ENCODE results near the gene WNT7B. TPM values are rescaled to one million over a fixed set of nuclear protein-coding genes. Genes with fewer than 3 reads are reported as not detected.

Gene WNT7B
- total RNA-seq, 2 donors from 2014 or later: 0.19 TPM; not detected in 1

DNA sequence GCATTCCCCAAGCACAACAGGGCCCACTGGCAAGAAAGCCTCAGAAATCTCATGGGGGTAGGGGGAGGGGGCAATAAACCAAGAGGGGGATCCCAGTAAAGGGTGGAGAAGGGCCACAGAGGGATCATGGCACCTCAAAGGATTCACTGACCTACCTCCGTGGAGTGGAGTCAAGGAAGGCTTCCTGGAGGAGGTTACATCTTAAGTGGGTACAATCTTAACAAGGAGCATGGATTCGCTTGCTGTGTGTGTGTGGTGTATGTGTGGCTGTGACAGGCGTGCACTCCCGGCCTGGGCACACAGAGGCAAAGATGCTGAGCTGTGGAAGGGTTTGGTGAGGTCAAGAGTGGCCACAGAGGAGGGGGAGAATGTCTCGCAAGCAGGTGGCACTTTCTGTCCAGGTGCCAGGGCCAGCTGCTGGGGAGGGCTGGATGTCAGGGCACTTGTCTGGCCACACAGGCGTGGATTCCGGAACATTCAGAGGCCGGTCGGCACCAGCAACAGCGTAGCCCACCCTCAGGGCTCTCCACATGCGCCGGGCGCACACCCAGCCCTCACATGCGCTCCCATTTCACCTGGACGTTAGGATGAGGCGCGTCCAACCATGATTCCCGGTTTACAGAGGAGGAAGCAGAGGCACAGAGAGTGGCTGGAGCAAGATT lies 43.3 kb downstream of the WNT7B start:
- H3K4me3 ChIP-seq: no peak overlapping the region
- H3K27me3 ChIP-seq: peaks cover 0 to 2% of the 10 kb centered on the region in 2 donors
- H3K27ac ChIP-seq: no peak overlapping the region
- no peaks in the 10 kb centered on the region for H3K4me1 ChIP-seq
- H3K36me3 ChIP-seq: no peaks in the 10 kb centered on the region
- no peaks in the 10 kb centered on the region for H3K9me3 ChIP-seq
- TF ChIP-seq, protein P1, sequence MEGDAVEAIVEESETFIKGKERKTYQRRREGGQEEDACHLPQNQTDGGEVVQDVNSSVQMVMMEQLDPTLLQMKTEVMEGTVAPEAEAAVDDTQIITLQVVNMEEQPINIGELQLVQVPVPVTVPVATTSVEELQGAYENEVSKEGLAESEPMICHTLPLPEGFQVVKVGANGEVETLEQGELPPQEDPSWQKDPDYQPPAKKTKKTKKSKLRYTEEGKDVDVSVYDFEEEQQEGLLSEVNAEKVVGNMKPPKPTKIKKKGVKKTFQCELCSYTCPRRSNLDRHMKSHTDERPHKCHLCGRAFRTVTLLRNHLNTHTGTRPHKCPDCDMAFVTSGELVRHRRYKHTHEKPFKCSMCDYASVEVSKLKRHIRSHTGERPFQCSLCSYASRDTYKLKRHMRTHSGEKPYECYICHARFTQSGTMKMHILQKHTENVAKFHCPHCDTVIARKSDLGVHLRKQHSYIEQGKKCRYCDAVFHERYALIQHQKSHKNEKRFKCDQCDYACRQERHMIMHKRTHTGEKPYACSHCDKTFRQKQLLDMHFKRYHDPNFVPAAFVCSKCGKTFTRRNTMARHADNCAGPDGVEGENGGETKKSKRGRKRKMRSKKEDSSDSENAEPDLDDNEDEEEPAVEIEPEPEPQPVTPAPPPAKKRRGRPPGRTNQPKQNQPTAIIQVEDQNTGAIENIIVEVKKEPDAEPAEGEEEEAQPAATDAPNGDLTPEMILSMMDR (IDR thresholded peaks at IDR 0.05): no peak
- DNase-seq (ENCODE audit: low spot score): no peak

DNA sequence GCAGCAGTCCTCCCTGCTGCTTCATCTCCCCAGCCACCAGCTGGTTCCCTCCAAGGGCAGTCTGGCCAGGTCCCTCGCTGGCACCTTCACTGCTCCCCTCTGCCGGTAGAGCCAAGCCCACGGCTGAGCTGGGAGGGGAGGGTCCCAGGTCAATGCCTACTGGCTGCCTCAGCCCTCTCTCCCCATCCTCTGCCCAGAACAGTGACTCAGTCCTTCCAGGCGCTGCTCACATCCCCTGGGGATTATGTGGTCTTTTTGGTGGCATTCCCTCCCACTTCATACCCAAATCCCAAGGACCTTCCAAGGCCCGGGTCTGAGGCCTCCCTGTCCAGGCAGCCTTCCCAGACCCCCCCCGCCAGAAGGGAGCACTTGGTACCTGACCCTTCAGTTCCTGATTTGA lies 44.9 kb downstream of the WNT7B start:
- TF ChIP-seq, protein P1 (IDR thresholded peaks at IDR 0.05): no peak
- no peak overlapping the region for H3K4me3 ChIP-seq
- H3K27ac ChIP-seq: no peak overlapping the region
- H3K9me3 ChIP-seq: no peaks in the 10 kb centered on the region
- H3K4me1 ChIP-seq: no peaks in the 10 kb centered on the region
- peaks cover 0 to 2% of the 10 kb centered on the region in 2 donors for H3K27me3 ChIP-seq
- no peaks in the 10 kb centered on the region for H3K36me3 ChIP-seq
- no peak for DNase-seq (ENCODE audit: low spot score)

DNA sequence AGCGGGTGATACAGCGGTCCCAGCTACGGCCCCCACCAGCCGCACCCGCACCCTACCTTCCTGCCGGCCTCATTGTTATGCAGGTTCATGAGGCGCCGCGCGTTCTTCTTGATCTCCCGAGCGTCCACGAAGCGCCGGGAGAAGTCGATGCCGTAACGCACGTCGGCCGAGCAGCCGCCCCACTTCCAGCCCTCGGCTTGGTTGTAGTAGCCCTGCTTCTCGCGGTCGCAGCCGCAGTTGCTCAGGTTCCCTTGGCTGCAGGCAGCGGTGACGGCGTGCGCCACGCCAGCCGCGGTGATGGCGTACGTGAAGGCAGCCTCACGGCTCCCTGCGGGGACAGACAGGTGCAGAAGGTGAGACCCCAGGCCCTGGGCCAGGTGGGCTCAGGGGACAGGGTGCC lies 45.9 kb downstream of the WNT7B start:
- Histone ChIP-seq H3K4me3 (no peak overlapping the region), H3K36me3 (no peaks in the 10 kb centered on the region), H3K4me1 (no peaks in the 10 kb centered on the region), H3K9me3 (no peaks in the 10 kb centered on the region), H3K27ac (no peak overlapping the region), H3K27me3 (peaks cover 0 to 2% of the 10 kb centered on the region in 2 donors)
- TF ChIP-seq, protein P1 (IDR thresholded peaks at IDR 0.05): no peak
- DNase-seq (ENCODE audit: low spot score): no peak

DNA sequence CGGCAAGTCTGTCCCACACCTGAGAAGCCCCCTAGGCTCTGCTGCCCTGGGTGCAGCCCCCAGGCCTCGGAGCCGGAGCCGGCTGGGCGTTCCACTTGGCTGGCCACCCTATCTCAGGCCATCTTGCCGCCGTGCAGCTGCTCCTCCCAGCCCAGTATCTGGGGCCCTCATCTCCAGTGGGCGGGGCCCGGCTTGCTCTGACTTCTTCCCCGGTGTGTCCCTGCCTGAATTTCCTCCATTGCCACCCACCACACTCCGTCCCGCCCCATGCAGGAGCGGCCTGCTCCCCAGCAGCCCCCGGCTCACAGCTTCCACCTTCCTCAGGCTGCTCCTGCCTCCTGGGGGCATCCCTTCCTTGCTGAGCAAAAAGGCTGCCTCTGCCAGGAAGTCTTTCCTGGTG lies 46.6 kb downstream of the WNT7B start:
- Histone ChIP-seq H3K4me1 (no peaks in the 10 kb centered on the region), H3K36me3 (no peaks in the 10 kb centered on the region), H3K9me3 (no peaks in the 10 kb centered on the region), H3K27me3 (peaks cover 0 to 2% of the 10 kb centered on the region in 2 donors), H3K4me3 (no peak overlapping the region), H3K27ac (no peak overlapping the region)
- DNase-seq (ENCODE audit: low spot score): no peak
- TF ChIP-seq, protein P1 (IDR thresholded peaks at IDR 0.05): no peak

DNA sequence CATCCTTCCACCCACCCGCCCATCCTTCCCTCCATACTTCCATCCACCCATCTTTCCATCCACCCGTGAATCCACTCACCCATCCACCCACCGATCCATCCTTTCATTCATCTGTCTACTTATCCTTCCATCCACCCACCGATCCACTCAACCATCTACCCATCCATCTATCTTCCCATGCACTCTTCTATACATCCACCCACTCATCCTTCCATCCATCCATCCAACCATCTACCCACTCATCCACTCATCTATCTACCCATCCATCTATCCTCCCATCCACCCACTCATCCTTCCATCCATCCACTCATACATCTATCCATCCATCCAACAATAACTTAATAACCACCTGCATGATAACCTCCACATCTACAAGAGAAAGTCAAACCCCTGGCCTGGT lies 47.3 kb downstream of the WNT7B start:
- Histone ChIP-seq H3K9me3 (no peaks in the 10 kb centered on the region), H3K27me3 (peaks cover 0 to 2% of the 10 kb centered on the region in 2 donors), H3K36me3 (no peaks in the 10 kb centered on the region), H3K27ac (no peak overlapping the region), H3K4me1 (no peaks in the 10 kb centered on the region), H3K4me3 (no peak overlapping the region)
- TF ChIP-seq, protein P1 (IDR thresholded peaks at IDR 0.05): no peak
- no peak for DNase-seq (ENCODE audit: low spot score)
